ENCODE measurements around the gene ABCC5. TPM values are rescaled to one million over a fixed set of nuclear protein-coding genes. Genes with fewer than 3 reads are reported as not detected.
A peak's percentile ranks its signal among the peaks of the same experiment; 100 is the strongest.
"Not testable (repeated sequence)": the region's sequence is repeated elsewhere in the genome, so short reads cannot be mapped to it uniquely, and the experiment has no call there.

The ABCC5 gene
- 10 to 100 TPM; 13.3 to 15.6 TPM for total RNA-seq

DNA sequence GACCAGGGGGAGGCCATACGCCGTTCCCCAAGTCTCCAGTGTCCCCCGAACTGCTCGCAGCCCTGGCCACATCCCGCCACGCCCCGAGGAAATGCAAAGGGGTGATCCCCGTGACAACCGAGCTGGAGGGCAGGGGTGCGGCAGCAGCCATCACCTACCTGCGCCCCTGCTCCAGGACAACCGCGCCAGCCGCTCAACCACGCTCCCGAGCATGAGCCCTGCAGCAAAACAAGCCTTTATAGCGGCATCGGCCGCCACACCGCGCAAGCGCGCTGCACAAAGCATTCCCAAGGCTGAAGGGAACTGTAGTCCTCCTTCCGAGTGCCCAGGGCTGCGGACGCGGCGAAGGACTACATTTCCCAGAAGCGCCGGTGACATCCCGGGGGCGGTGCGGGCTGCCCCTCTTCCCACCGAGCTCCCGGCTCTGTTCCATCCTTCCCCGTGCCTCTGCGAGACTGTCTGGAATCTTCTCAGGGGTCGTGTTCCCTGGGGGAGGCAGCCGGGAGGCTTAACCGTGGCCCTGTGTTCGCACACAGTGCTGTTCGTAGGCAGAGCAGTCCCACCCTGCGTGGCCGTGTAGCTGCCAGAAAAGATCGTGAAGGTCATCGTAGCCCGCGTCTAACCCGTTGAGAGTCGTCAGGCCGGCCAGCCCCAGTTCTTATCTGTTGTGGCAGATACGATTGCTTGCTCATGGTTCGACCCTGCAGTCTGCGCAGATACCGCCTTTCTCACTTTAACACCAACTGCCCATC is at the start of gene ABCC5:
TSS of gene ABCC5 (minus strand) at position 213 of the 752 bp plus-strand sequence. CDS start 3,492 bp downstream, outside the sequence.
- intact Hi-C loops (cut with micrococcal nuclease): loop anchor here (1.0 to 5.0 kb wide), 7 partner anchors 117 to 551 kb away; partner anchors contain the start of genes AP2M1, EIF2B5, PARL and PSMD2
- H3K9me3 Mint-ChIP-seq: no peaks in the 10 kb centered on the region
- peak within 1 kb of the TSS; percentile 85 for H3K27ac Mint-ChIP-seq
- CTCF ChIA-PET: interaction anchor here (0.6 to 2.4 kb wide), 16 partner anchors 10 to 319 kb away, joined by 3 to 17 read pairs (median 4); partner anchors contain the start of gene ABCF3
- POLR2A ChIA-PET: no interaction called here
- DNase-seq: peak; percentile 89
- peaks cover 5% of the 10 kb centered on the region for H3K27me3 Mint-ChIP-seq
- peaks cover 8% of the 10 kb centered on the region for H3K36me3 Mint-ChIP-seq
- peaks cover 23% of the 10 kb centered on the region for H3K4me1 Mint-ChIP-seq (ENCODE audit: low read depth)
- H3K4me3 Mint-ChIP-seq: peak within 1 kb of the TSS; percentile 99

DNA sequence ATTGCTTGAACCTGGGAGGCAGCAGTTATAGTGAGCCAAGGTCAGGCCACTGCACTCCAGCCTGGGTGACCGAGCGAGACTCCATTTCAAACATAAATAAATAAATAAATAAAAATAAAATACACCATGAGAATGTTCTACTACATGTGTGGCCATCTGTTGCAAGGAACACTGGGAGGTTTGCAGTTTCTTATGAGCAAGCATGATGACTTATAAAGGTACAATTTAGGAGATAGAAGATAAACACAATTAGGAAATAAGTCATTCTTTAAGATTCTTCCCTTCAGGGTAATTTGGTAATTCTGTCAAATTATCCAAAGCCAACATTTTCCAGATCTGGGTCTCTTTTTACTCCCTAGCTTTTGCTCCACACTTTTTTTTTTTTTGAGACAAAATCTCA is 48.5 kb upstream of the ABCC5 start:
- no peaks in the 10 kb centered on the region for H3K36me3 Mint-ChIP-seq
- H3K27ac Mint-ChIP-seq: no peak overlapping the region
- DNase-seq: no peak
- CTCF ChIA-PET: no interaction called here
- no peak overlapping the region for H3K4me3 Mint-ChIP-seq
- no peaks in the 10 kb centered on the region for H3K4me1 Mint-ChIP-seq (ENCODE audit: low read depth)
- POLR2A ChIA-PET: no interaction called here
- peaks cover 5% of the 10 kb centered on the region for H3K27me3 Mint-ChIP-seq
- intact Hi-C loops (cut with micrococcal nuclease): no loop called here
- peaks cover 5% of the 10 kb centered on the region for H3K9me3 Mint-ChIP-seq

DNA sequence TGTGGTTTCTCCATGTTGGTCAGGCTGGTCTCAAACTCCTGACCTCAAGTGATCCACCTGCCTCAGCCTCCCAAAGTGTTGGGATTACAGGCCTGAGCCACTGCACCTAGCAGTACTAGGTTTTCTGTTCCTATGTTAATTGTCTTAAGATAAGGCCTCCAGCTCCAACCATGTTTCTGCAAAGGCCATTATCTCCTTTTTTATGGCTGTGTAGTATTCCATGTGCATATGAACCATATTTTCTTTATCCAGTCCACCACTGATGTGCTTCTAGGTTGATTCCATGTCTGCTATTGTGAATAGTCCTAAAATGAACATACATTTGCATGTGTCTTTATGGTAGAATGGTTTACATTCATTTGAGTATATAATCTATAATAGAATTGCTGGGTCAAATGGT is 45.0 kb upstream of the ABCC5 start:
- intact Hi-C loops (cut with micrococcal nuclease): no loop called here
- CTCF ChIA-PET: no interaction called here

DNA sequence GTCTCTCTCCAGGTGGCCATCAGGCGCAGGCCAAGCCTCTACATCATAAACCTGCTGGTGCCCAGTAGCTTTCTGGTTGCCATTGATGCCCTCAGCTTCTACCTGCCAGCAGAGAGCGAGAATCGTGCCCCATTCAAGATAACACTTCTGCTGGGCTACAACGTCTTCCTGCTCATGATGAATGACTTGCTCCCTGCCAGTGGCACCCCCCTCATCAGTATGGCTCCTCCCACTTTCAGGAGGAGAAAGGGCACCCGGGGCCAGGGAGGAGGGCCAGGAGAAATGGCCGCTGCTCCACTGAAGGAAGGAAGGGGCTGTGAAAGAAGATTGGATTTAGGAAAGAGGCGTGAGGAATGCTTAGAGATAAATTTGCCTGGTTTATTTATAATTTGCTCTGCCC is 41.7 kb upstream of the ABCC5 start:
- intact Hi-C loops (cut with micrococcal nuclease): no loop called here
- ChIA-PET CTCF (no interaction called here), POLR2A (no interaction called here)
- no peak overlapping the region for H3K4me3 Mint-ChIP-seq
- H3K4me1 Mint-ChIP-seq (ENCODE audit: low read depth): no peaks in the 10 kb centered on the region
- no peak for DNase-seq
- no peaks in the 10 kb centered on the region for H3K9me3 Mint-ChIP-seq
- no peak overlapping the region for H3K27ac Mint-ChIP-seq
- no peaks in the 10 kb centered on the region for H3K36me3 Mint-ChIP-seq
- H3K27me3 Mint-ChIP-seq: peaks cover 3% of the 10 kb centered on the region

More for the DNA sequence above, 45.0 kb upstream of the ABCC5 start:
- Mint-ChIP-seq H3K4me3 (no peak overlapping the region), H3K36me3 (no peaks in the 10 kb centered on the region), H3K27me3 (no peaks in the 10 kb centered on the region), H3K4me1 (ENCODE audit: low read depth) (no peaks in the 10 kb centered on the region), H3K27ac (no peak overlapping the region), H3K9me3 (no peaks in the 10 kb centered on the region)
- POLR2A ChIA-PET: no interaction called here
- no peak for DNase-seq

DNA sequence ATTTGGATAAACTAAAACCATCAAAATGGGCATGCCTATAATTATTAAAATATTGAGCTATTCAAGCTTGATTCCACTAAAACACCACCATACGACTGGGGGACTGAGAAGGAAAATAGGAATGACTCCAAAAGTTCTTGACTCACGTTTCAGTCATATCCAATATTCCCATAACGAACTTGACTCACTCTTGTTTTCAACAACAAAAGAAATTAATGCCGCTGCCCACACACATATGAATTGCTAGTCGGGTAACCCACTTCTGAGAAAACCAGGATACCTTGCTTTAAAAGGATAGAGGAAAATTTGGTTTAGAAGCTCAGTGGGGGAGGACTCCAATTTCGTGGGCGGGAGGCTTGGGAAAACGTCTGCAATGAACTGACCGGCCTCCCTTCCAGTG is 40.3 kb upstream of the ABCC5 start:
- POLR2A ChIA-PET: no interaction called here
- Mint-ChIP-seq H3K27ac (no peak overlapping the region), H3K4me1 (ENCODE audit: low read depth) (no peaks in the 10 kb centered on the region), H3K36me3 (no peaks in the 10 kb centered on the region), H3K4me3 (no peak overlapping the region), H3K9me3 (no peaks in the 10 kb centered on the region), H3K27me3 (peaks cover 3% of the 10 kb centered on the region)
- CTCF ChIA-PET: interaction anchor here (1.1 kb wide), 1 partner anchor 40 kb away, joined by 4 read pairs; the partner anchor contains the start of gene ABCC5
- intact Hi-C loops (cut with micrococcal nuclease): no loop called here
- DNase-seq: no peak

DNA sequence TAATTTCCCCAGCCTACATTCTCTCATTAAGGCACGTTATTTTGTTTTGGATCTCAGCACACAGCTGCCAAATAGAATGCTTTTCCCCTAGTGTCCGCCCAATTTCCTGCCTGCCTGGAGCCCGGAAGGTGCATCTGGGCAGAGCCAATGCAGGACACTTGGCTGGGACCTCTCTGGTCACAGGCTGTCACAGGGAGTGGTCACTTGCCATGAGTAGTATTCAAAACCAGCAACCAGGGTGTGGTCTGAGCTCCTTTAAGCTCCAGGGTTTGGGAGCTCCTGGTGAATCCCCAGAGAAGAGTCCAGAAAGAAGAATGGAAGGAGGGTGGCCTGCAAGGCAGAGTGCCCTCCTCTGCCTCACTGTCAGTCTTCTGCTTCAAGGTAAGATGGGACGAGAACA is 35.1 kb upstream of the ABCC5 start, which contains the start of gene HTR3C:
TSS of gene HTR3C (plus strand) at position 281 of the 400 bp plus-strand sequence. CDS start at position 315, 34 bp downstream.
- DNase-seq: no peak
- Mint-ChIP-seq H3K4me1 (ENCODE audit: low read depth) (no peaks in the 10 kb centered on the region), H3K27ac (no peak within 1 kb of the TSS), H3K27me3 (peaks cover 6% of the 10 kb centered on the region), H3K36me3 (no peaks in the 10 kb centered on the region), H3K9me3 (no peaks in the 10 kb centered on the region), H3K4me3 (no peak within 1 kb of the TSS)
- CTCF ChIA-PET: no interaction called here
- intact Hi-C loops (cut with micrococcal nuclease): no loop called here
- POLR2A ChIA-PET: no interaction called here

DNA sequence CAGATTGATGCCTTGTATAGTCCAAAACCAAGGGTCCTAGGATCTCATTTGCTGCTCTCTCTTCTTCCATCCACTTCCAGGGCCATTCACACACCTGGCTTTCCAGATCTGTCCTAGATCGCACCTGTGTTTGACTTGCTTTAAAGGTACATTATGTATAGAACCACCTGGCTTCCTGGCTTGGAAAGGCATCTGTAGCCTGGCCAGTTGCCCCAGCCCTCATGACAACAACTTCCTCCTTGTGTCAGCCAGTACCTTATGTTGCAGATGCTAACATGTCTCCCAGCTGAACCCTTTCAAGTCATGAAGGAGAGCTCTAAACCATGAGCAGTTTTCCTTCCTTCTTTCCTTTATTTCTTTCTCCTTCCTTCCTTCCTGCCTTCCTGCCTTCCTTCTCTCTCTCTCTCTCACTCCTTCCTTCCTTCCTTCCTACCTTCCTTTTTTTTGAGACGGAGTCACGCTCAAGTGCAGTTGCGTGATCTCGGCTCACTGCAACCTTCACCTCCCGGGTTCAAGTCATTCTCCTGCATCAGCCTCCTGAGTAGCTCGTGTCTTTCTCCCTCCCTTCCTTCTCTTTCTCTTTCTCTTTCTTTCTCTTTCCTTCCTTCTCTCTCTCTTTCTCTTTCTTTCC is 32.6 kb upstream of the ABCC5 start:
- Mint-ChIP-seq H3K4me3 (no peak overlapping the region), H3K4me1 (ENCODE audit: low read depth) (no peaks in the 10 kb centered on the region), H3K36me3 (no peaks in the 10 kb centered on the region), H3K27ac (no peak overlapping the region), H3K9me3 (no peaks in the 10 kb centered on the region), H3K27me3 (peaks cover 3% of the 10 kb centered on the region)
- POLR2A ChIA-PET: no interaction called here
- intact Hi-C loops (cut with micrococcal nuclease): no loop called here
- no peak for DNase-seq
- CTCF ChIA-PET: interaction anchor here (0.6 kb wide), 1 partner anchor 180 kb away, joined by 3 read pairs; no protein-coding TSS in a partner anchor

DNA sequence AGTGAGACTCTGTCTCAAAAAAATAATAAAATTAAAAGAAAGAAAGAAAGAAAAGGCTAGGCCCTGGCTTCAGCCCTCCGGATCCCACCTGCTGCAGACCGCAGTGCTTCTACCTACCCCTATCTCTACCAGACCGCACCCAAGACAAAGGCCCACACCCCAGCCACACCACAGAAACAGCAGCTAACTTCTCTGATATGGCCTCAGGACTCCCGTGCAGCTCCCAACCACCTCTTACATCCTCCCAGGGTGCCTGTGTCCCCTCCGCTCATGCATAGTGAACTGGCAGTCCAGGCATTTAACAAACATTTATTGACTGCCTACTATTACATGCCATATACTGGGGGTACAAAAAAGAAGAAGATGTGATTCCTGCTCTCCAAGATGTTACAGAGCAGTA is 28.3 kb upstream of the ABCC5 start:
- no peaks in the 10 kb centered on the region for H3K4me1 Mint-ChIP-seq (ENCODE audit: low read depth)
- H3K9me3 Mint-ChIP-seq: no peaks in the 10 kb centered on the region
- no peaks in the 10 kb centered on the region for H3K36me3 Mint-ChIP-seq
- intact Hi-C loops (cut with micrococcal nuclease): no loop called here
- no peak overlapping the region for H3K4me3 Mint-ChIP-seq
- no peaks in the 10 kb centered on the region for H3K27me3 Mint-ChIP-seq
- CTCF ChIA-PET: no interaction called here
- no peak overlapping the region for H3K27ac Mint-ChIP-seq
- POLR2A ChIA-PET: no interaction called here
- no peak for DNase-seq

DNA sequence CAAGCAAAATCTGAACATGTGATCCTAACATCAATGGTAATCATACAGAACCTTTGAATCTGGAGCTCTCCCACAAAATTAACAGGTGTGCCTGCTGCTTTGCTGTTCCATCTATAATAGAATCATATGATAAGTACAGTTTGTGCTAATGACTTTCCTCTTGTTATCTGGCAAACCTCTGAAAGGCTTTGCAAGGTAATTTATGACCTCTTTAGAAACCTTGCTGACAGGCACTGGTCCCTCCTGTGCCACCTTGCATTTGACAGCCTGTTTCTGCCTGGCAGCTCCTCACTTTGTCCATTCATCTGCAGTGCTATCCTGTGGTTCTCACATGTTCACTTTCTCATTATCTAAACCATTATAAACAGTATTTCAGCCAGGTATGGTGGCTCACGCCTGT is 24.9 kb upstream of the ABCC5 start:
- DNase-seq: no peak
- no peaks in the 10 kb centered on the region for H3K36me3 Mint-ChIP-seq
- H3K9me3 Mint-ChIP-seq: no peaks in the 10 kb centered on the region
- H3K27ac Mint-ChIP-seq: no peak overlapping the region
- no peak overlapping the region for H3K4me3 Mint-ChIP-seq
- H3K4me1 Mint-ChIP-seq (ENCODE audit: low read depth): no peaks in the 10 kb centered on the region
- no peaks in the 10 kb centered on the region for H3K27me3 Mint-ChIP-seq
- CTCF ChIA-PET: interaction anchor here (1.4 kb wide), 1 partner anchor 24 kb away, joined by 3 read pairs; no protein-coding TSS in a partner anchor
- intact Hi-C loops (cut with micrococcal nuclease): no loop called here
- POLR2A ChIA-PET: no interaction called here

DNA sequence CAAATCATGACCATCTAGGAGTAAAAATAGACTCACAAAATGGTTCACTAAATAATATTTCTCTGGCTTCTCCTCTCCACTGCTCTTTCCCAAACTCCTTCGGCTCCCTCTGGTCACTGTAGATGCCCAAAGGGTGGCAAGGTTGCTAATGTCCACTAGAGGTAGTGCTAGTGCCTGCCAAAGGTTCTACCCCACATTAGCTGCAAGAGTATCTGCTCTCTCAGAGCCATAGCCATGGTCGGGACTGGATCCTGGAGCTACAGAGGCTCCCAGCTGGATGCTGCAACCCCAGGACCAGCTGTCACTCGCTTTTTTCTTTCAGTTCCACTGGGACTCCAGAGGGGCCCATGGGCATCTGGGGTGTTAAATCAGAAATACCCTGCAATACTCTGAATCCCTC is 22.3 kb upstream of the ABCC5 start:
- H3K36me3 Mint-ChIP-seq: no peaks in the 10 kb centered on the region

DNA sequence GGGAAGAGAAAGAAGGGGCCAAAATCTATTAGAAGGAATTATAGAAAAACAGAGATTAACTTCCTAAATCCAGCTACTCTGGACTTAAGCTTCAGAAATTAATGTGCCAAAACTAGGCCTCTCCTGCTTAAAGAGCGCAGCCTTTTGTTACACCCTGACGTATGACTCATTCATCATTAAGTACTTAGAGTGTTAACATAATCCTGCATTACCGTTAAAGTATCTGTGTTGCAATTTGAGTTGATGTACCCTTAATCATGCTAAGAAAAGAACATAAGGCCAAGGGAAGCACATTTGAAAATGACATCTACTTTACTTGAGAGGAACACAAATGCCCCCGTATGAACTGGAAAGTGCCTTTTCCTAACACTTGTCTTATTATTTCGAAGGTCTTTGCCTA is 21.7 kb upstream of the ABCC5 start:
- no peak overlapping the region for H3K4me3 Mint-ChIP-seq
- no peaks in the 10 kb centered on the region for H3K4me1 Mint-ChIP-seq (ENCODE audit: low read depth)
- H3K27me3 Mint-ChIP-seq: no peaks in the 10 kb centered on the region
- CTCF ChIA-PET: no interaction called here
- no peak for DNase-seq
- POLR2A ChIA-PET: no interaction called here
- H3K9me3 Mint-ChIP-seq: no peaks in the 10 kb centered on the region
- no peak overlapping the region for H3K27ac Mint-ChIP-seq
- no peaks in the 10 kb centered on the region for H3K36me3 Mint-ChIP-seq
- intact Hi-C loops (cut with micrococcal nuclease): no loop called here

More for the DNA sequence above, 22.3 kb upstream of the ABCC5 start:
- CTCF ChIA-PET: no interaction called here
- Mint-ChIP-seq H3K9me3 (no peaks in the 10 kb centered on the region), H3K4me1 (ENCODE audit: low read depth) (no peaks in the 10 kb centered on the region), H3K4me3 (no peak overlapping the region), H3K27ac (no peak overlapping the region), H3K27me3 (no peaks in the 10 kb centered on the region)
- POLR2A ChIA-PET: no interaction called here
- intact Hi-C loops (cut with micrococcal nuclease): no loop called here
- DNase-seq: no peak

DNA sequence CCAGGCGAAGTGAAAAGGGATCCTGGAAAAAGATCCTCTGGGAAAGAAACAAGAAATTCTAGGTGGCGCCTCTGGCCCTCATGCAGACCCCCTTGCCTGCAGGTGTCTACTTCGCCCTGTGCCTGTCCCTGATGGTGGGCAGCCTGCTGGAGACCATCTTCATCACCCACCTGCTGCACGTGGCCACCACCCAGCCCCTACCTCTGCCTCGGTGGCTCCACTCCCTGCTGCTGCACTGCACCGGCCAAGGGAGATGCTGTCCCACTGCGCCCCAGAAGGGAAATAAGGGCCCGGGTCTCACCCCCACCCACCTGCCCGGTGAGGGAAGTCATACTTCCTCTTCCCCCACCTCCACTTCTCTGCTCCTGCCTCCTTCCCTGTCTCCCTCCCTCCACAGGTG is 20.6 kb upstream of the ABCC5 start:
- H3K27ac Mint-ChIP-seq; H3K36me3 Mint-ChIP-seq; H3K9me3 Mint-ChIP-seq; intact Hi-C loops (cut with micrococcal nuclease); POLR2A ChIA-PET; H3K4me3 Mint-ChIP-seq; CTCF ChIA-PET; H3K4me1 Mint-ChIP-seq (ENCODE audit: low read depth); DNase-seq; H3K27me3 Mint-ChIP-seq: not testable (repeated sequence)

DNA sequence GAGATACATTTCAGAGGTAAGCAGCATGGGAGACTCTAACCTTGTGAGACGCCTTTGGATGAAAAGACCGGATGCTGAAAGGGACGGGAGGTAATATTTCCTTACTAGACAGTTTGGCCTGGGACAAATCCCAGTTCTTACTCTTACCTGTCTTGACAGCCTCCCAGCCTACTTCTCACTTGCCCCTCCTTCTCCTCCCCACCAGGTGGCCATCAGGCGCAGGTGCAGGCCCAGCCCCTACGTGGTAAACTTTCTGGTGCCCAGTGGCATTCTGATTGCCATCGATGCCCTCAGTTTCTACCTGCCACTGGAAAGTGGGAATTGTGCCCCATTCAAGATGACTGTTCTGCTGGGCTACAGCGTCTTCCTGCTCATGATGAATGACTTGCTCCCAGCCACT is 20.1 kb upstream of the ABCC5 start:
- CTCF ChIA-PET: no interaction called here

More for the DNA sequence above, 20.1 kb upstream of the ABCC5 start:
- no peaks in the 10 kb centered on the region for H3K4me1 Mint-ChIP-seq (ENCODE audit: low read depth)
- POLR2A ChIA-PET: no interaction called here
- H3K9me3 Mint-ChIP-seq: no peaks in the 10 kb centered on the region
- no peak for DNase-seq
- intact Hi-C loops (cut with micrococcal nuclease): no loop called here
- H3K4me3 Mint-ChIP-seq: no peak overlapping the region
- no peak overlapping the region for H3K27ac Mint-ChIP-seq
- H3K27me3 Mint-ChIP-seq: no peaks in the 10 kb centered on the region
- H3K36me3 Mint-ChIP-seq: no peaks in the 10 kb centered on the region
